Stromal cell of bone marrow (primary cell): ENCODE data around the gene KRTAP8-1.

Experiments used
- DNase-seq: peaks from one replicate; pipeline ENCODE4 v3.0.0-alpha.2; 2012; ENCODE audit warnings: low read depth

The KRTAP8-1 gene

GRCh38 chr21:30813174-30813573 is at the start of gene KRTAP8-1:
KRTAP8-1 (minus strand) TSS chr21:30813274; CDS start chr21:30813220, 54 bp downstream.
- no peak for DNase-seq

- DNase-seq, result no peak
Measured at GRCh38 chr21:30847627-30848500, 34.8 kb upstream of the KRTAP8-1 start.

GRCh38 chr21:30842990-30843389 is 29.9 kb upstream of the KRTAP8-1 start:
- DNase-seq, result no peak

- DNase-seq, result no peak
Measured at GRCh38 chr21:30839304-30839703, 26.2 kb upstream of the KRTAP8-1 start.

- no peak for DNase-seq
Measured at GRCh38 chr21:30838536-30838935, 25.5 kb upstream of the KRTAP8-1 start.

- DNase-seq, result no peak
Measured at GRCh38 chr21:30831194-30831765, 18.2 kb upstream of the KRTAP8-1 start.

- DNase-seq, result no peak
Measured at GRCh38 chr21:30829659-30830058, 16.6 kb upstream of the KRTAP8-1 start, which contains the start of gene KRTAP7-1. KRTAP7-1 (minus strand) TSS chr21:30829759; CDS start chr21:30829698, 61 bp downstream.

- DNase-seq, result no peak
Measured at GRCh38 chr21:30818837-30819610, 6.0 kb upstream of the KRTAP8-1 start.

GRCh38 chr21:30800605-30801004 is 12.5 kb downstream of the KRTAP8-1 start:
- no peak for DNase-seq

GRCh38 chr21:30793581-30794314 is 19.3 kb downstream of the KRTAP8-1 start:
- DNase-seq, result no peak

GRCh38 chr21:30779249-30779648 is 33.8 kb downstream of the KRTAP8-1 start:
- DNase-seq, result no peak

- no peak for DNase-seq
Measured at GRCh38 chr21:30769724-30770431, 43.2 kb downstream of the KRTAP8-1 start.
